CD4-positive, alpha-beta memory T cell (primary cell): ENCODE data around the gene POLR1E. TPM values are rescaled to one million over a fixed set of nuclear protein-coding genes. Genes with fewer than 3 reads are reported as not detected.

ENCODE experiments used
- CTCF ChIA-PET: fragments of 350-600 bp; sonication (Branson Sonifier 250); formaldehyde crosslinking; loops from one replicate; lab custom pipeline; 2021; ENCODE audit warnings: inconsistent platforms; ENCODE audit not compliant: partially characterized antibody; lab: Charles Lee
- POLR2A ChIA-PET: fragments of 350-600 bp; sonication (Branson Sonifier 250); formaldehyde crosslinking; loops from one replicate; lab custom pipeline; 2021; ENCODE audit not compliant: partially characterized antibody; lab: Charles Lee
- DNase-seq, 5 donors: peaks; one replicate each; pipeline versions ENCODE4 v3.0.0 to v3.0.0-alpha.2; 2020 to 2022; ENCODE audit warnings: mixed read lengths in 1 of 5
- H3K27ac ChIP-seq: one replicate; pipeline ENCODE4 v1.7.0; 2013; ENCODE audit warnings: low read depth, low read length
- H3K27me3 ChIP-seq: 2 replicates; pipeline ENCODE4 v1.7.0; 2013; ENCODE audit warnings: mild to moderate bottlenecking, low read length, moderate library complexity; ENCODE audit not compliant: insufficient read depth
- H3K36me3 ChIP-seq: 2 replicates; pipeline ENCODE4 v1.7.0; 2013; ENCODE audit warnings: mild to moderate bottlenecking, low read length, moderate library complexity; ENCODE audit not compliant: insufficient read depth
- H3K4me1 ChIP-seq: 2 replicates; pipeline ENCODE4 v1.7.0; 2013; ENCODE audit warnings: mild to moderate bottlenecking, low read length, moderate library complexity; ENCODE audit not compliant: insufficient read depth
- H3K4me3 ChIP-seq, 2 donors: one replicate each; pipeline ENCODE4 v1.7.0; 2013; ENCODE audit warnings: low read length in 2 of 2, mild to moderate bottlenecking in 1 of 2
- H3K9me3 ChIP-seq, 2 donors: one replicate each; pipeline ENCODE4 v1.7.0; 2013; ENCODE audit warnings: low read length in 2 of 2, control low read depth in 1 of 2; ENCODE audit not compliant: control insufficient read depth in 1 of 2
- H3K27ac Mint-ChIP-seq, 7 donors: one replicate each; pipeline ENCODE4 v1.8.0; 2020 to 2021; ENCODE audit warnings: mixed read lengths in 7 of 7, mild to moderate bottlenecking in 6 of 7, inconsistent platforms in 3 of 7, moderate library complexity in 3 of 7
- H3K27me3 Mint-ChIP-seq, 2 donors: one replicate each; pipeline ENCODE4 v1.8.0; 2020 to 2021; ENCODE audit warnings: mixed read lengths in 2 of 2
- H3K36me3 Mint-ChIP-seq, 2 donors: one replicate each; pipeline ENCODE4 v1.8.0; 2020 to 2021; ENCODE audit warnings: mixed read lengths in 2 of 2, inconsistent platforms in 1 of 2, mild to moderate bottlenecking in 1 of 2
- H3K4me1 Mint-ChIP-seq, 4 donors: one replicate each; pipeline ENCODE4 v1.8.0; 2020 to 2021; ENCODE audit warnings: mixed read lengths in 4 of 4, mild to moderate bottlenecking in 1 of 4
- H3K4me3 Mint-ChIP-seq, 8 donors: one replicate each; pipeline ENCODE4 v1.8.0; 2020 to 2021; ENCODE audit warnings: mixed read lengths in 8 of 8, mild to moderate bottlenecking in 7 of 8, moderate library complexity in 6 of 8, inconsistent platforms in 3 of 8
- H3K9me3 Mint-ChIP-seq, 8 donors: one replicate each; pipeline ENCODE4 v1.8.0; 2020 to 2021; ENCODE audit warnings: mixed read lengths in 8 of 8, mild to moderate bottlenecking in 5 of 8, inconsistent platforms in 3 of 8, moderate library complexity in 1 of 8
- intact Hi-C: fragments of 100-400 bp; cut with micrococcal nuclease; formaldehyde crosslinking; loops from one replicate; pipeline ENCODE4 v1.15.1; 2023
- polyA plus RNA-seq, 2 donors: library from polyadenylated mRNA; unstranded; fragments of 300-500 nt; fragmentation: Illumina TruSeq; gene quantifications; one replicate each; pipeline ENCODE4 v1.2.3, GENCODE V29; 2021
- total RNA-seq, 2 experiments: library from RNA; stranded (reverse); gene quantifications; one replicate each; pipeline ENCODE4 v1.2.3, GENCODE V29; 2021

Gene POLR1E
- total and polyA plus RNA-seq, 4 experiments from 2014 or later: 12.2 to 38.2 (median 29.5) TPM

- CTCF ChIA-PET: interaction anchor here (0.9 kb wide), 1 partner anchor 10 kb away, joined by 3 read pairs; no protein-coding TSS in a partner anchor
- Histone ChIP-seq H3K36me3 (peaks cover 78% of the 10 kb centered on the region), H3K4me3 (no peak overlapping the region), H3K27ac (no peak overlapping the region), H3K4me1 (peaks cover 5% of the 10 kb centered on the region), H3K9me3 (no peaks in the 10 kb centered on the region), H3K27me3 (no peaks in the 10 kb centered on the region)
- DNase-seq: no peak
- POLR2A ChIA-PET: interaction anchor here (1.4 kb wide), 1 partner anchor 32 kb away, joined by 3 read pairs; the partner anchor contains the start of gene ZBTB5
- Mint-ChIP-seq H3K9me3 (no peaks in the 10 kb centered on the region), H3K4me1 (peaks cover 6 to 17% (median 12%) of the 10 kb centered on the region in 4 donors), H3K36me3 (peaks cover 68 to 87% of the 10 kb centered on the region in 2 donors), H3K4me3 (no peak overlapping the region), H3K27ac (peak overlapping the region in 1 of 7 donors; percentile 59), H3K27me3 (no peaks in the 10 kb centered on the region)
- intact Hi-C loops: no loop called here
Measured at GRCh38 chr9:37498457-37498856, 12.7 kb downstream of the POLR1E start.

GRCh38 chr9:37499297-37499696 lies 13.5 kb downstream of the POLR1E start:
- Histone ChIP-seq H3K4me3 (no peak overlapping the region), H3K9me3 (no peaks in the 10 kb centered on the region), H3K27me3 (no peaks in the 10 kb centered on the region), H3K27ac (no peak overlapping the region), H3K36me3 (peaks cover 71% of the 10 kb centered on the region), H3K4me1 (peaks cover 8% of the 10 kb centered on the region)
- peaks cover 71 to 87% of the 10 kb centered on the region in 2 donors for H3K36me3 Mint-ChIP-seq
- ChIA-PET POLR2A (interaction anchor here (0.9 to 1.4 kb wide), 2 partner anchors 12 to 33 kb away, joined by 3 read pairs; partner anchors contain the start of gene ZBTB5), CTCF (no interaction called here)
- peak overlapping the region in 3 of 7 donors; percentile 12 to 53 (median 43) for H3K27ac Mint-ChIP-seq
- H3K4me1 Mint-ChIP-seq: peaks cover 12 to 25% (median 19%) of the 10 kb centered on the region in 4 donors
- intact Hi-C loops: no loop called here
- no peak for DNase-seq
- H3K9me3 Mint-ChIP-seq: no peaks in the 10 kb centered on the region
- H3K4me3 Mint-ChIP-seq: no peak overlapping the region
- H3K27me3 Mint-ChIP-seq: no peaks in the 10 kb centered on the region

- H3K27me3 Mint-ChIP-seq: no peaks in the 10 kb centered on the region
- no peak overlapping the region for H3K4me3 Mint-ChIP-seq
- no peaks in the 10 kb centered on the region for H3K9me3 Mint-ChIP-seq
- DNase-seq: no peak
- Histone ChIP-seq H3K36me3 (peaks cover 54% of the 10 kb centered on the region), H3K27ac (no peak overlapping the region), H3K9me3 (no peaks in the 10 kb centered on the region), H3K4me1 (peaks cover 15% of the 10 kb centered on the region), H3K4me3 (no peak overlapping the region), H3K27me3 (no peaks in the 10 kb centered on the region)
- peaks cover 16 to 41% (median 27%) of the 10 kb centered on the region in 4 donors for H3K4me1 Mint-ChIP-seq
- H3K36me3 Mint-ChIP-seq: peaks cover 53 to 76% of the 10 kb centered on the region in 2 donors
- ChIA-PET POLR2A (no interaction called here), CTCF (no interaction called here)
- intact Hi-C loops: no loop called here
- H3K27ac Mint-ChIP-seq: peak overlapping the region in 6 of 7 donors; percentile 66 to 98 (median 91)
Measured at GRCh38 chr9:37501957-37502596, 16.3 kb downstream of the POLR1E start.

GRCh38 chr9:37503736-37504135 lies 18.0 kb downstream of the POLR1E start:
- Mint-ChIP-seq H3K27me3 (no peaks in the 10 kb centered on the region), H3K4me1 (peaks cover 16 to 50% (median 33%) of the 10 kb centered on the region in 4 donors), H3K27ac (peak overlapping the region; percentile 87 to 98 (median 95)), H3K4me3 (peak overlapping the region; percentile 71 to 93 (median 78)), H3K36me3 (peaks cover 40 to 63% of the 10 kb centered on the region in 2 donors), H3K9me3 (no peaks in the 10 kb centered on the region)
- POLR2A ChIA-PET: interaction anchor here (0.7 to 1.9 kb wide), 4 partner anchors 9 to 39 kb away, joined by 3 to 11 read pairs (median 4); partner anchors contain the start of genes POLR1E and ZBTB5
- Histone ChIP-seq H3K4me1 (peaks cover 15% of the 10 kb centered on the region), H3K36me3 (peaks cover 38% of the 10 kb centered on the region), H3K27me3 (no peaks in the 10 kb centered on the region), H3K4me3 (no peak overlapping the region), H3K9me3 (no peaks in the 10 kb centered on the region), H3K27ac (peak overlapping the region; percentile 45)
- peak; percentile 49 to 82 (median 69) for DNase-seq
- CTCF ChIA-PET: no interaction called here
- intact Hi-C loops: no loop called here

- peak overlapping the region in 7 of 8 donors; percentile 32 to 86 (median 77) for H3K4me3 Mint-ChIP-seq
- POLR2A ChIA-PET: interaction anchor here (1.4 to 1.9 kb wide), 2 partner anchors 11 to 19 kb away, joined by 4 to 11 read pairs; partner anchors contain the start of gene POLR1E
- H3K27me3 Mint-ChIP-seq: no peaks in the 10 kb centered on the region
- H3K27ac Mint-ChIP-seq: peak overlapping the region; percentile 57 to 98 (median 87)
- Histone ChIP-seq H3K27ac (peak overlapping the region; percentile 45), H3K36me3 (peaks cover 30% of the 10 kb centered on the region), H3K4me3 (no peak overlapping the region), H3K27me3 (no peaks in the 10 kb centered on the region), H3K9me3 (no peaks in the 10 kb centered on the region), H3K4me1 (peaks cover 15% of the 10 kb centered on the region)
- intact Hi-C loops: no loop called here
- no peak for DNase-seq
- CTCF ChIA-PET: no interaction called here
- H3K36me3 Mint-ChIP-seq: peaks cover 40 to 58% of the 10 kb centered on the region in 2 donors
- no peaks in the 10 kb centered on the region for H3K9me3 Mint-ChIP-seq
- peaks cover 16 to 57% (median 34%) of the 10 kb centered on the region in 4 donors for H3K4me1 Mint-ChIP-seq
Measured at GRCh38 chr9:37504605-37505004, 18.9 kb downstream of the POLR1E start.

GRCh38 chr9:37507566-37508134 lies 21.9 kb downstream of the POLR1E start:
- Histone ChIP-seq H3K27me3 (no peaks in the 10 kb centered on the region), H3K27ac (no peak overlapping the region), H3K9me3 (no peaks in the 10 kb centered on the region), H3K36me3 (peaks cover 7% of the 10 kb centered on the region), H3K4me3 (no peak overlapping the region), H3K4me1 (peaks cover 15% of the 10 kb centered on the region)
- ChIA-PET CTCF (interaction anchor here (1.1 kb wide), 1 partner anchor 634 kb away, joined by 3 read pairs; no protein-coding TSS in a partner anchor), POLR2A (no interaction called here)
- H3K27me3 Mint-ChIP-seq: no peaks in the 10 kb centered on the region
- peak overlapping the region in 1 of 8 donors; percentile 33 for H3K4me3 Mint-ChIP-seq
- peaks cover 14 to 48% (median 29%) of the 10 kb centered on the region in 4 donors for H3K4me1 Mint-ChIP-seq
- H3K27ac Mint-ChIP-seq: peak overlapping the region in 6 of 7 donors; percentile 2 to 83 (median 68)
- no peaks in the 10 kb centered on the region for H3K9me3 Mint-ChIP-seq
- intact Hi-C loops: loop anchor here (2.0 kb wide), 1 partner anchor 93 kb away; no protein-coding TSS in a partner anchor
- no peak for DNase-seq
- peaks cover 19 to 34% of the 10 kb centered on the region in 2 donors for H3K36me3 Mint-ChIP-seq
